MM.1S (cell line): ENCODE measurements around the gene S100A3.

Experiments
- EZH2phosphoT487 ChIP-seq: fragments of 300-600 bp; sonication (generic); IDR thresholded peaks from 2 replicates; pipeline ENCODE4 v1.6.1; 2018; ENCODE audit warnings: antibody characterized with exemption, low read length
- TF ChIP-seq, protein P1 (sequence below): fragments of 300-600 bp; sonication (generic); IDR thresholded peaks from 2 replicates; pipeline ENCODE4 v1.5.1; 2016; ENCODE audit warnings: antibody characterized with exemption, low read length, mixed read lengths

DNA sequence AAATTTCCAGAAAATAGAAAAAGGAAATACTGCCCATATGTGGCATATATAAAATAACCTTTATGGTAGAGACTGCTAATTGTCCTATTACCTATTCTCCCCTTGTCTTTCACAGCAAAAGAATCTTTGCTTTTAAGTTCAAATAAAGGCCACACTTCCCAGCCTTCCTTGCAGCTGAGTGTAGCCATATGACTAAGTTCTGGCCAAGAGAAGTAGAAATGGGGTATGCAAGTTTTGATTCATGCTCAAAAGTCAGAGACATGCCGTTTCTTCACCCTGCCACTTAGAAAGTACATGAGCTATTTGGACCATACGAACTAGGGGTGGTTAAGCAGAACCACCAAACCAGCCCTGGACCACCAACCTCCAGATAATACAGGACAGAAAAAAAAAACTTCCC lies 34.9 kb upstream of the S100A3 start:
- TF ChIP-seq, protein P1, sequence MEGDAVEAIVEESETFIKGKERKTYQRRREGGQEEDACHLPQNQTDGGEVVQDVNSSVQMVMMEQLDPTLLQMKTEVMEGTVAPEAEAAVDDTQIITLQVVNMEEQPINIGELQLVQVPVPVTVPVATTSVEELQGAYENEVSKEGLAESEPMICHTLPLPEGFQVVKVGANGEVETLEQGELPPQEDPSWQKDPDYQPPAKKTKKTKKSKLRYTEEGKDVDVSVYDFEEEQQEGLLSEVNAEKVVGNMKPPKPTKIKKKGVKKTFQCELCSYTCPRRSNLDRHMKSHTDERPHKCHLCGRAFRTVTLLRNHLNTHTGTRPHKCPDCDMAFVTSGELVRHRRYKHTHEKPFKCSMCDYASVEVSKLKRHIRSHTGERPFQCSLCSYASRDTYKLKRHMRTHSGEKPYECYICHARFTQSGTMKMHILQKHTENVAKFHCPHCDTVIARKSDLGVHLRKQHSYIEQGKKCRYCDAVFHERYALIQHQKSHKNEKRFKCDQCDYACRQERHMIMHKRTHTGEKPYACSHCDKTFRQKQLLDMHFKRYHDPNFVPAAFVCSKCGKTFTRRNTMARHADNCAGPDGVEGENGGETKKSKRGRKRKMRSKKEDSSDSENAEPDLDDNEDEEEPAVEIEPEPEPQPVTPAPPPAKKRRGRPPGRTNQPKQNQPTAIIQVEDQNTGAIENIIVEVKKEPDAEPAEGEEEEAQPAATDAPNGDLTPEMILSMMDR = no peak
- no peak for TF ChIP-seq EZH2phosphoT487
